ENCODE measurements around the gene CAMTA1.

- TF ChIP-seq POLR2A (IDR thresholded peaks at IDR 0.05; ENCODE audit: low read length) (no peak), GATA1 (IDR thresholded peaks at IDR 0.05; ENCODE audit: low read depth, low read length) (no peak)
These were observed 467.8 kb downstream of the CAMTA1 start for GRCh38 chr1:7253118-7253480.

Measured in erythroblast (primary cell).